MCF 10A (cell line): ENCODE results near the gene LRRFIP2. TPM values are rescaled to one million over a fixed set of nuclear protein-coding genes. Genes with fewer than 3 reads are reported as not detected.
"Not testable (repeated sequence)": the region's sequence is repeated elsewhere in the genome, so short reads cannot be mapped to it uniquely, and the experiment has no call there.

ENCODE experiments used
- BruUV-seq: library from RNA; stranded (reverse); fragments of 400-500 nt; replicated peaks from 2 replicates; lab custom pipeline; 2021; lab: Mats Ljungman, UMichigan
- CTCF ChIA-PET: fragments of 300-600 bp; sonication (Branson Sonifier 250); formaldehyde crosslinking; extraction: SDS; loops from one replicate; lab custom pipeline; 2021; ENCODE audit warnings: antibody characterized with exemption, inconsistent platforms; lab: Yijun Ruan, JAX
- POLR2A ChIA-PET: fragments of 300-600, 350-650 bp; sonication (Branson Sonifier 250); formaldehyde crosslinking; extraction: SDS; loops from one replicate; lab custom pipeline; 2020; ENCODE audit warnings: antibody characterized with exemption, inconsistent platforms; lab: Yijun Ruan, JAX
- DNase-seq: peaks from one replicate; pipeline ENCODE4 v3.0.0-alpha.2; 2018; ENCODE audit not compliant: unreplicated experiment
- H3K27ac Mint-ChIP-seq: one replicate; pipeline ENCODE4 v1.8.0; 2022; ENCODE audit warnings: mild to moderate bottlenecking, low read depth, mixed read lengths; ENCODE audit not compliant: unreplicated experiment
- H3K27me3 Mint-ChIP-seq: one replicate; pipeline ENCODE4 v1.8.0; 2022; ENCODE audit warnings: mixed read lengths; ENCODE audit not compliant: insufficient read depth, unreplicated experiment
- H3K36me3 Mint-ChIP-seq: one replicate; pipeline ENCODE4 v1.8.0; 2022; ENCODE audit warnings: mild to moderate bottlenecking, moderate library complexity, mixed read lengths; ENCODE audit not compliant: insufficient read depth, unreplicated experiment
- H3K4me1 Mint-ChIP-seq: one replicate; pipeline ENCODE4 v1.8.0; 2022; ENCODE audit warnings: mixed read lengths; ENCODE audit not compliant: insufficient read depth, unreplicated experiment
- H3K4me3 Mint-ChIP-seq: one replicate; pipeline ENCODE4 v1.8.0; 2022; ENCODE audit warnings: mild to moderate bottlenecking, moderate library complexity, mixed read lengths; ENCODE audit not compliant: unreplicated experiment
- H3K9me3 Mint-ChIP-seq: one replicate; pipeline ENCODE4 v1.8.0; 2022; ENCODE audit warnings: mixed read lengths; ENCODE audit not compliant: unreplicated experiment
- intact Hi-C: fragments of 100-400 bp; cut with micrococcal nuclease; formaldehyde crosslinking; loops from 2 replicates; pipeline ENCODE4 v1.14.1; 2022
- total RNA-seq: library from RNA; stranded (reverse); gene quantifications from 2 replicates; pipeline ENCODE4 v1.2.3, GENCODE V29; 2022
- TF ChIP-seq, protein P1 (sequence below): fragments of 200-600 bp; IDR thresholded peaks from one replicate; pipeline ENCODE4 v1.8.0; 2022; ENCODE audit warnings: antibody characterized with exemption, mild to moderate bottlenecking; ENCODE audit not compliant: unreplicated experiment

LRRFIP2 gene
- total RNA-seq, 1 experiment from 2014 or later = 76.6 TPM

DNA sequence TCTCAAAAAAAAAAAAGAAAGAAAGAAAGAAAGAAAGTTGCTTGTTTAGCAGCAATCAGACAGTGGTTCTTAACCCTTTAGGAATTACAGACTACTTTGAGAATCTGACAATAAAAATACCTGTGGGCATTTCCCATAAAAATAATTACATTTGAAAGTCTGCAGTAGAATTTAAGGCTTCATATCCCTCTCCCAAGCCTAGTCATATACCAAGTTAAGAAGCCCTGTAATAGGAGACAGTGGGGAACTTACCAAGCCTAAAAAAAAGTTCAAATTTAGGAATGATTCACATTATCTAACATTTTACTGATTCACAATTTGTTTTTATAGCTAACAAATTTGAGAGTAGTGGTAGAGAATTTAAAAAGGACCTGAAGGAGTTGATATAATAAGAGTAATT, 47.5 kb downstream of the LRRFIP2 start:
- peaks cover 13% of the 10 kb centered on the region for H3K4me1 Mint-ChIP-seq
- H3K27ac Mint-ChIP-seq = no peak overlapping the region
- BruUV-seq = no TSS peak

DNA sequence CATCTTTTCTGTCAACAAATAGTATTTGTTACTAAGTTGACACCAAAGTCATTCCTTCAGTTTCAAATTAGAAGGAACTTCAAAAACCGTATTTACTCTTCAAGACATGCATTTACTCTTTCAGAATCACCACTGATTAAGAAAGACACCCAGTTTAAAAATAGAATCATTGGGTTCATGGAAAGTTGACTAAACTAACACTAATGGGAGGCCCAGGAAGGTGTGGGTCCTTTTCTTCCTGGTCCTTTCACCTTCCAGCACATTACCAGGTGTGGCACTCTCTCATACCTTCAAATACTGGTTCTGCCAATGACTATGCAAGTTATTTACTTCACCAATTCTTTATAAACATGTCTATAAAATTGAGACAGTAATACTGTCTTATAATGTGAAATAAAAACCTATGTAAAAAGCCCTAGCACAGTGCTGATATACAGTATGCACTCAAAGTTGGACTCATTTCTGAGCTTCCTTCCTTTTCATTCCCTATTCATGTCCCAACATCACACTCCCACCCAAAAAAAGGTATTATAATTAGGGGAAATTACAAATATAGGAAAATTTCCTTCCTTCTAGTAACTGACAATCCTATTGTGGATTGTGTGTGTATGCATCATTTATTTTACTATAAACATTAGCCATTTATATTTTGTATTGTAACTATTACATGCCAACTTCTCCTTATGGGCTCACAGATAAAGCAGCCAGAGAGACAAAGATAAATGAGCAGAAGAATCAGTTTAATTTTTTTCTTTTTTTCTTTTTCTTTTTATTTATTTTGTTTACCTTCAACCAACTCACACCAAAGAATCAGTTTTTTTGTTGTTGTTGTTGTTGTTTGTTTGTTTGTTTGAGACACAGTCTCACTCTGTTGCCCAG, 48.9 kb downstream of the LRRFIP2 start:
- ChIA-PET CTCF (no interaction called here), POLR2A (no interaction called here)
- H3K4me3 Mint-ChIP-seq = no peak overlapping the region
- no peak overlapping the region for H3K27ac Mint-ChIP-seq
- no peaks in the 10 kb centered on the region for H3K27me3 Mint-ChIP-seq
- peaks cover 11% of the 10 kb centered on the region for H3K36me3 Mint-ChIP-seq
- no peaks in the 10 kb centered on the region for H3K4me1 Mint-ChIP-seq
- DNase-seq = no peak
- intact Hi-C loops = no loop called here
- no peaks in the 10 kb centered on the region for H3K9me3 Mint-ChIP-seq
- BruUV-seq = no TSS peak
- TF ChIP-seq, protein P1, sequence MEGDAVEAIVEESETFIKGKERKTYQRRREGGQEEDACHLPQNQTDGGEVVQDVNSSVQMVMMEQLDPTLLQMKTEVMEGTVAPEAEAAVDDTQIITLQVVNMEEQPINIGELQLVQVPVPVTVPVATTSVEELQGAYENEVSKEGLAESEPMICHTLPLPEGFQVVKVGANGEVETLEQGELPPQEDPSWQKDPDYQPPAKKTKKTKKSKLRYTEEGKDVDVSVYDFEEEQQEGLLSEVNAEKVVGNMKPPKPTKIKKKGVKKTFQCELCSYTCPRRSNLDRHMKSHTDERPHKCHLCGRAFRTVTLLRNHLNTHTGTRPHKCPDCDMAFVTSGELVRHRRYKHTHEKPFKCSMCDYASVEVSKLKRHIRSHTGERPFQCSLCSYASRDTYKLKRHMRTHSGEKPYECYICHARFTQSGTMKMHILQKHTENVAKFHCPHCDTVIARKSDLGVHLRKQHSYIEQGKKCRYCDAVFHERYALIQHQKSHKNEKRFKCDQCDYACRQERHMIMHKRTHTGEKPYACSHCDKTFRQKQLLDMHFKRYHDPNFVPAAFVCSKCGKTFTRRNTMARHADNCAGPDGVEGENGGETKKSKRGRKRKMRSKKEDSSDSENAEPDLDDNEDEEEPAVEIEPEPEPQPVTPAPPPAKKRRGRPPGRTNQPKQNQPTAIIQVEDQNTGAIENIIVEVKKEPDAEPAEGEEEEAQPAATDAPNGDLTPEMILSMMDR = no peak

More for the DNA sequence above, 47.5 kb downstream of the LRRFIP2 start:
- Mint-ChIP-seq H3K9me3 (no peaks in the 10 kb centered on the region), H3K4me3 (no peak overlapping the region), H3K36me3 (peaks cover 5% of the 10 kb centered on the region), H3K27me3 (no peaks in the 10 kb centered on the region)
- intact Hi-C loops = no loop called here
- no peak for DNase-seq
- TF ChIP-seq, protein P1 = no peak
- CTCF ChIA-PET = interaction anchor here (0.9 kb wide), 1 partner anchor 14 kb away, joined by 3 read pairs; no protein-coding TSS in a partner anchor
- POLR2A ChIA-PET = no interaction called here

DNA sequence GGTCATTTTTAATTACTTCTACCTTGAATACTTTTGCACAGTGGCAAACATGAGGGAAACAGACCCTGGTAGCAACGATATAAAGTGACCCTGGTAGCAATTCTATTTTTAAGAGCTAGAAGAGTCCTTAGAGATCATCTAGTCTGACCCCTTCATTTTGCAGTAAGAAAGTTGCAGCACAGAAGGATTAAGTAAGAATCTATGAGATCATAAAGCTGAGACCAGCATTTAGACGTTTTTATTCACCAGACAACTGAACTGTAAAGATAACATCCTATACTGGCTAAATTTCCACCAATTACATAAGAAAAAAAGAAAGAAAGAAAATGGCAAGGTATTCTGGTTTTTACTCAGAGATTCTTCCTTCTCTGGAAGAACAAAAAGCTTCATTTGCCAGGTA, 49.9 kb downstream of the LRRFIP2 start:
- CTCF ChIA-PET = no interaction called here
- Mint-ChIP-seq H3K36me3 (peaks cover 11% of the 10 kb centered on the region), H3K9me3 (no peaks in the 10 kb centered on the region), H3K4me3 (no peak overlapping the region), H3K4me1 (no peaks in the 10 kb centered on the region), H3K27ac (no peak overlapping the region), H3K27me3 (no peaks in the 10 kb centered on the region)
- TF ChIP-seq, protein P1 = no peak
- POLR2A ChIA-PET = interaction anchor here (1.3 kb wide), 1 partner anchor 10 kb away, joined by 3 read pairs; no protein-coding TSS in a partner anchor
- DNase-seq = no peak
- no TSS peak for BruUV-seq
- intact Hi-C loops = no loop called here

DNA sequence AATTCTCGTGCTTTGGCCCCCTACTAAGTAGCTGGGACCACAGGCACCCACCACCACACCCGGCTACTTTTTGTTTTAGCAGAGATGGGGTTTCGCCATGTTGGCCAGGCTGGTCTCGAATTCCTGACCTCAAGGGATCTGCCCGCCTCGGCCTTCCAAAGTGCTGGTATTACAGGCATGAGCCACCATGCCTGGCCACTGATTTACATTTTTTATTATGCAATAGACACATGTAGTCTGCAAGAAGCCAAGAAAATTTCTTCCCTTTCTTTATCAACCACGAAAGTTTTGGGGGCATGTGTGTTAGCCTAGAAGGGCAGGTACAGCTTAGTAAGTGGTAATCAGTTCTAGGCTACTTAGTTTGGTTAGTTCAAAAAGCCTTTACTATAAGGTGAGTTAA, 51.1 kb downstream of the LRRFIP2 start:
- no peaks in the 10 kb centered on the region for H3K4me1 Mint-ChIP-seq
- intact Hi-C loops = no loop called here
- no TSS peak for BruUV-seq
- no peak overlapping the region for H3K27ac Mint-ChIP-seq
- DNase-seq = no peak
- TF ChIP-seq, protein P1 = no peak
- no peaks in the 10 kb centered on the region for H3K9me3 Mint-ChIP-seq
- peaks cover 11% of the 10 kb centered on the region for H3K36me3 Mint-ChIP-seq
- no peak overlapping the region for H3K4me3 Mint-ChIP-seq
- ChIA-PET CTCF (no interaction called here), POLR2A (interaction anchor here (0.6 to 0.9 kb wide), 2 partner anchors 8 to 100 kb away, joined by 4 read pairs; no protein-coding TSS in a partner anchor)
- H3K27me3 Mint-ChIP-seq = no peaks in the 10 kb centered on the region

DNA sequence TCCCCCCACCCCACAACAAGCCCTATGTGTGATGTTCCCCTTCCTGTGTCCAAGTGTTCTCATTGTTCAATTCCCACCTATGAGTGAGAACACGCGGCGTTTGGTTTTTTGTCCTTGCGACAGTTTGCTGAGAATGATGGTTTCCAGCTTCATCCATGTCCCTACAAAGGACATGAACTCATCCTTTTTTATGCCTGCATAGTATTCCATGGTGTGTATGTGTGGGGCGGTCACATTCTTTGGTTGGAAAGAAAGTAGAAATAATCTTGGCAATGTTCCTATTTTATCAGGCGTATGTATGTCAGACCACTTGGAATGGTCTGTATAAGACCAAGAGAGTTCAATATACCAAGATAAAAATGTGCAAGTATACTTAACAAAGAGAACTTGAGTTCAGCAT, 52.3 kb downstream of the LRRFIP2 start:
- DNase-seq, intact Hi-C loops, H3K4me3 Mint-ChIP-seq, H3K27me3 Mint-ChIP-seq, BruUV-seq, CTCF ChIA-PET, H3K27ac Mint-ChIP-seq, H3K9me3 Mint-ChIP-seq, H3K4me1 Mint-ChIP-seq: not testable (repeated sequence)
- POLR2A ChIA-PET = interaction anchor here (0.6 kb wide), 1 partner anchor 314 kb away, joined by 3 read pairs; no protein-coding TSS in a partner anchor
- peaks cover 11% of the 10 kb centered on the region for H3K36me3 Mint-ChIP-seq
